Endometrium (tissue), 2 donors: ENCODE measurements around the gene GTF3C1.
"Not testable (repeated sequence)": the region's sequence is repeated elsewhere in the genome, so short reads cannot be mapped to it uniquely, and the experiment has no call there.

Source experiments
- FAIRE-seq: peaks from 2 replicates; lab custom pipeline; 2012; peaks lifted over from hg19 to GRCh38; lab: Jason Lieb, UNC
- donor health status: control.
- donor health status: control.

Gene GTF3C1

GRCh38 chr16:27462846-27463682, 86.6 kb downstream of the GTF3C1 start:
- no peak for FAIRE-seq

- no peak for FAIRE-seq
Observed at GRCh38 chr16:27462200-27462845, 87.4 kb downstream of the GTF3C1 start.

- no peak for FAIRE-seq
Observed at GRCh38 chr16:27461483-27462171, 88.1 kb downstream of the GTF3C1 start.

- FAIRE-seq, result no peak
Observed at GRCh38 chr16:27460663-27461482, 88.8 kb downstream of the GTF3C1 start.

DNA sequence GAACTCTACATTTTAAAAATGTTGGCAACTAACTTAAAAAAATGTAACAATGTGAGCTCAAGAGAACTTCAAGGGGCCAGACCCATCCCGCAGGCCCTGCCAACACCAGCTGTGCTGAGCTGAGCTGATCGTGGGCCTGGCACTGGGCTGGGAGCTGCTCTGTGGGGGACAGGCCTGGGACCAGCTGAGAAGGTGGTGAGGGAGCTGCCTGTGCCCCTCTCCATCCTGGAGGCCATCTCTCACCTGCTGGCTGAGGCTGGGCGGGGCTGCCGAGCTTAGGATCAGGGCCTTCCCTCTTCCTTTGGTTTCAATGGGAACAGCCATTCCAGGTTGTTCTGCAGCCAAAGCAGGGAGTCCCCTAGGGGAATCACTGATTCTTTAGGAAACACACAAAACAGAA, 89.5 kb downstream of the GTF3C1 start:
- FAIRE-seq, result no peak

GRCh38 chr16:27458987-27459688, 90.6 kb downstream of the GTF3C1 start:
- no peak for FAIRE-seq

DNA sequence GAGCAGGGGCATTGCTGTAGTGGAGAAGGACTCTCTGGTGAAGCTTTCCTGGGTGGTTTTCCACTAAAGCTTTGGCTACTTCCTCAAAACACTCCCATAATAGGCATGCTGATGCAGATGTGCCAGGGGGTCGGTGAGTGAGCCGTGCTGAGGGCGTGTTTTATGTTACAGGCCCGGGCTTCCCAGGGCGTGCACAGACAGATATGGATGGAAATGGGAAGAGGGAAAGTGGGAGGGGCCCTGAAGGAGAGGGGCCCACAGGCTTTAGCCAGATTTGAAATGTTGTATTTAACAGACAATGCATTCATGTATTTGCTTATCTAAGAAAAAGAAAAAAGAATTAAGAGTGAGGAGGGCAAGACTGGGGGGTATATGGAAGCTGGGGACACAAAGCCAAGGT, 91.5 kb downstream of the GTF3C1 start:
- no peak for FAIRE-seq

DNA sequence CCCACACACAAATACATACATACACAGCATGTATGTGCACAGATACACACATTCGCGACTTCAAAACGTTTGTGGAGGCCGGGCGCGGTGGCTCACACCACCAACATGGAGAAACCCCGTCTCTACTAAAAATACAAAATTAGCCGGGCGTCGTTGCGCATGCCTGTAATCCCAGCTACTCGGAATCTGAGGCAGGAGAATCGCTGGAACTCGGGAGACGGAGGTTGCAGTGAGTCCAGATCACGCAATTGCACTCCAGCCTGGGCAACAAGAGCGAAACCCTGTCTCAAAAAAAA, 92.2 kb downstream of the GTF3C1 start:
- FAIRE-seq, result not testable (repeated sequence)

GRCh38 chr16:27455700-27456099, 94.0 kb downstream of the GTF3C1 start:
- FAIRE-seq, result no peak

DNA sequence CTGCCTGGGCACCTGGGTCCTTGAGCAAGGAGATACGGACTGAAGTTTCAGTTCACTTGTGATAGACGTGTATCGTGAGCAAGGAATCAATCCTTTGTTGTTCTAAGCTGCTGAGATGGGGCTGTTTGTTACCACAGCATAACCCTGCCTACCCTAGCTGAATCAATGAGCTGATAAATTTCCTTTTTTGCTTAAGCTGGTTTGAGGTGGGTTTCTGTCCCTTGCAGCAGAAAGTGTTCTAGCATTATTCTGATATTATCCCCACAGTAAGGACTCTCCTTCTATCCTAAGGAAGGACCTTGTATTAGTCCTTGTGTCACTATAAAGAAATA, 96.3 kb downstream of the GTF3C1 start:
- no peak for FAIRE-seq

GRCh38 chr16:27452569-27453493, 96.9 kb downstream of the GTF3C1 start:
- no peak for FAIRE-seq

DNA sequence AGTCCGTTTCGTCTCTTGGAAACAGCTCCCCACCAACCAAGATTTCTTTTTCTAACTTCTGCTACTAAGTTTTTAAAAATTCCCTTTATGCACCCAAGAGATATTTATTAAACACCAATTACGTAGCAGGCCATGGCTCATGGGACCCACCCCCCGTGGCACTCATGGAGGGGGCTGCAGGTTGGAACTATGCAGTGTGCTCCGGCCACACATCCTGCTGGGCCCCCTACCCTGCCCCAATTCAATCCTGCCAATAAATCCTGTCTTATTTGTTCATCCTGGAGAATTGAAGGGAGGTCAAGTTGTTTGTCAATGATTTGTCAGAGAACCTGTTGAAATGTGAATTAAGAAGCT, 99.5 kb downstream of the GTF3C1 start:
- no peak for FAIRE-seq

- no peak for FAIRE-seq
Observed at GRCh38 chr16:27449434-27450195, 100.1 kb downstream of the GTF3C1 start.

DNA sequence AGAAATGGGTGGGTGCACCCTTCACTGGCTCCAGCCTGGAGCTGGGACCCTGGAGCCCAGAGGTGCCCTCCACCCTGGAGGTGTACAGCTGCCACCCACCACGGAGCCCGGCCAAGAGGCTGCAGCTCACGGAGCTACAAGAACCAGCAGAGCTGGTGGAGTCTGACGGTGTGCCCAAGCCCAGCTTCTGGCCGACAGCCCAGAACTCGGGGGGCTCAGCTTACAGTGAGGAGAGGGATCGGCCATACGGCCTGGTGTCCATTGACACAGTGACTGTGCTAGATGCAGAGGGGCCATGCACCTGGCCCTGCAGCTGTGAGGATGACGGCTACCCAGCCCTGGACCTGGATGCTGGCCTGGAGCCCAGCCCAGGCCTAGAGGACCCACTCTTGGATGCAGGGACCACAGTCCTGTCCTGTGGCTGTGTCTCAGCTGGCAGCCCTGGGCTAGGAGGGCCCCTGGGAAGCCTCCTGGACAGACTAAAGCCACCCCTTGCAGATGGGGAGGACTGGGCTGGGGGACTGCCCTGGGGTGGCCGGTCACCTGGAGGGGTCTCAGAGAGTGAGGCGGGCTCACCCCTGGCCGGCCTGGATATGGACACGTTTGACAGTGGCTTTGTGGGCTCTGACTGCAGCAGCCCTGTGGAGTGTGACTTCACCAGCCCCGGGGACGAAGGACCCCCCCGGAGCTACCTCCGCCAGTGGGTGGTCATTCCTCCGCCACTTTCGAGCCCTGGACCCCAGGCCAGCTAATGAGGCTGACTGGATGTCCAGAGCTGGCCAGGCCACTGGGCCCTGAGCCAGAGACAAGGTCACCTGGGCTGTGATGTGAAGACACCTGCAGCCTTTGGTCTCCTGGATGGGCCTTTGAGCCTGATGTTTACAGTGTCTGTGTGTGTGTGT, 100.9 kb downstream of the GTF3C1 start:
- no peak for FAIRE-seq

DNA sequence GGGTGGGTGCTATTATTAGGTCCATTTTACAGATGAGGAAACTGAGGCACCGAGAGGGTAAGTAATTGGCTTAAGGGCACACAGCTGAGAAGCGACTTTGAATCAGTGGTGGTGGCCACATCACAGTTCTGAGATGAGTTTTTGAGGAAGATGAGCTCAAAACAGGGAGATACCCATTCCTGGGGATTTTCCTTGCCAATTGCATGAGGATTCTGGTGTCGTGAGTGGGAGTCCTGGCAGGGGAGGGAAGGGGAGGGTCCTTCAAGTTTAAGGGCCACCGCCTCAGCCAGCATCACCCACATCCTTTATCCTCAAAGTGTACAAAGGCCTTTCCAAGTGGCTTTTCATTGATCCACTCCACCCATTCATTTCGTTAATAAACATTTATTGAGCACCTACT, 102.4 kb downstream of the GTF3C1 start:
- FAIRE-seq, result no peak

- no peak for FAIRE-seq
Observed at GRCh38 chr16:27446721-27447120, 103.0 kb downstream of the GTF3C1 start.

DNA sequence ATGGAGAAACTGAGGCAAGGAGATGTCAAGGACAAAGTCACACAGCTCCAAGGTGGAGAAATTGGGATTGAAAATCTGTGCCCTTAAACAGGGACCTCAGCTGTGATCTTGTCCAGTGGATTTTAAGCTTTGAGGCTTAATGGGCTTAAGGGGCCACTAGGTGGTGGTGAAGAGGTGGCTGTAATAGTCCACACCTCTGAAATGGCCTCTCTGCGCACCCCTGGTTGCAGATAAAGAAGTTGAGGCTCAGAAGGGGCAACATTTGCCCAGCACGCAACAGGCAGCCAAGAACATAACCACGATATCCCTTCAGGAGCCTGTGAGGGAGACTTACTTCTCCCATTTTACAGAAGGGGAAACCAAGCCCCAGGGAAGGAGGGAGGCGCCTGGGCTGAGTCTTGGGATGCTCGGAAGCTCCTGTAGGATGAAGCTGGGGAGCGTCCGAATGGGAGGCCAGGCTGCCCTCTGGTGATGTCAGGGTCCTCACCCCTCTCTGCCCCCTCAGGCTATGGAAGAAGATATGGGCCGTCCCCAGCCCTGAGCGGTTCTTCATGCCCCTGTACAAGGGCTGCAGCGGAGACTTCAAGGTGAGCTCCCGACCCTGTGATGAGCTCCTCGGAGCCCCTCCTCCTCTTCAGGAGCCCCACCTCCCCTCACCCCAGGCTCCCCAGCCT, 104.1 kb downstream of the GTF3C1 start:
- no peak for FAIRE-seq

- no peak for FAIRE-seq
Observed at GRCh38 chr16:27444470-27444869, 105.2 kb downstream of the GTF3C1 start.

DNA sequence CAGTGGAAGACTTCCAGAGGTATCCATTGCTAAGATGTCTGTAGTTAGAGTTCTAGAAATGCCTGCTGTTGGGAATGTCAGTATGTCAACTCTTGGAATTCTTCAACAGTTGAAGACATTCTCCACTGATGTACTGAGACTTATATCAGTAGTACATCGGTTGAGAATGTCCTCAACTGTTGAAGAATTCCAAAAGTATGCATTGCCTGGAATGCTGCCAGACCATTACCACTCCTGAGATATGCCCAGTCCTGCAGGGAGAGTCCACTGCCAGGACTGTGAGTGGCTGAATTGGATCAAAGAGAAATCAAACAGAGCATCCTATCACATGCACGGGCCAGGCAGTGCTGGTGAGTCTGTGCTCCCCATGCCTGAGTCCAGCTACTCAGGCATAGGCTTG, 105.7 kb downstream of the GTF3C1 start:
- FAIRE-seq, result no peak
